Measurements from ENCODE around the gene PPP6R3.

PPP6R3 gene

GRCh38 chr11:68650801-68651200, 190.2 kb downstream of the PPP6R3 start:
- no peak for DNase-seq (ENCODE audit: low read depth in 2 of 2)

GRCh38 chr11:68651208-68651984, 190.8 kb downstream of the PPP6R3 start:
- DNase-seq (ENCODE audit: low read depth in 2 of 2) = no peak

DNA sequence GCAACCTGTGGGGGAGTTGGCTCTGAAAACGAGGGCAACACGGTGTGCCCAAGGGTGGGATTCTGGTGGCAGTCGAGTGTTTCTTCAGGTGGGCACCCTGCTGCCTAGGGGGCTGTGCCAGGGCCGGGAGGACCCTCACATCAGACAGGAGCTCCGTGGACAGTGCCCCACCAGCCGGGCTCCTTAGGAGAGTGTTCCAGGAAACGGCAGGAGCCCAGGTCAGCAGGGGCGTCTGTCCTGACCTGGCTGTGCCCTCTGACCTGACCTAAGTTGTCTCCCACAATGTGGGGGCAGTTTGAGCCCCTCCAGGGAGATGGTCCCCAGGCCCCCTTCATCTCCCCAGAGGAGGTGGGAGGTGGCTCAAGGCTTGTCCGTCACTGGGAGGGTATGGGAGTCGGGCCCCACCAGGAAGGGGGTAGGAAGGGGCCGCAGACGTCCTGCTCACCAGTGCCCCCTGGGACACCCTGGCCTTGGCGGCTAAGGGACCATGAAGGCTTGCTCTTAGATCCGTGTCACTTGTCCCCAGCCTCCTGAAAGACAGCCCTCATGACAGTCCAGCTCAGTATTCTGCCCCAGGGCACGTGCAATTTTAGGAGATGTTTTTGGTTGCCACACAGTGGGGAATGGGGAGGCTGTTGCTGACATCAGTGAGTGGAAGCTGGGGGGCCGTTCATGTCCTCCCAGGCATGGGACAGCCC, 191.6 kb downstream of the PPP6R3 start:
- DNase-seq (ENCODE audit: low read depth in 2 of 2) = no peak

DNA sequence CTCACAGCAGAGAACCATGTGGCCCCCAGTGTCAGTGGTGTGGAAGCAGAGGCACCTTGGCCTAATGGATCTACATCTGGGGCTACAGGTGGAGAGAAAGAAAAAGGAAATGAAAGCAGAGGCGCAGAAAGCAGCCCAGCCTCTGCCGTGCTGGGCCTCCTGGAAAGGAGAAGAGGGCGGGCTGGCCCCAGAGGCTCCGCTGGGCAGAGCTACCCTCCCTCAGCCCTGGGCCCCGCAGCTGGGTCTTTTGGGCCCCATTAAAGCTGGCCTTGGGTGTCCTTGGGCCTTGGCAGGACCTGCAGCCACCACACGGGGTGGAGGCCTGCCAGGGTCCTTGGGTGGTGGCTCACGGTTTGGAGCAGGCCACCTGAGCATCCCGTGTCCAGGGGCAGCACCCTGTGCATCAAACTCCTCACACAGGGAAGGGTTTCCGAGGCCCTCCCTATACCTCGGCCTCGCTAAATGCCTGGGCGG, 192.2 kb downstream of the PPP6R3 start:
- no peak for DNase-seq (ENCODE audit: low read depth in 2 of 2)

DNA sequence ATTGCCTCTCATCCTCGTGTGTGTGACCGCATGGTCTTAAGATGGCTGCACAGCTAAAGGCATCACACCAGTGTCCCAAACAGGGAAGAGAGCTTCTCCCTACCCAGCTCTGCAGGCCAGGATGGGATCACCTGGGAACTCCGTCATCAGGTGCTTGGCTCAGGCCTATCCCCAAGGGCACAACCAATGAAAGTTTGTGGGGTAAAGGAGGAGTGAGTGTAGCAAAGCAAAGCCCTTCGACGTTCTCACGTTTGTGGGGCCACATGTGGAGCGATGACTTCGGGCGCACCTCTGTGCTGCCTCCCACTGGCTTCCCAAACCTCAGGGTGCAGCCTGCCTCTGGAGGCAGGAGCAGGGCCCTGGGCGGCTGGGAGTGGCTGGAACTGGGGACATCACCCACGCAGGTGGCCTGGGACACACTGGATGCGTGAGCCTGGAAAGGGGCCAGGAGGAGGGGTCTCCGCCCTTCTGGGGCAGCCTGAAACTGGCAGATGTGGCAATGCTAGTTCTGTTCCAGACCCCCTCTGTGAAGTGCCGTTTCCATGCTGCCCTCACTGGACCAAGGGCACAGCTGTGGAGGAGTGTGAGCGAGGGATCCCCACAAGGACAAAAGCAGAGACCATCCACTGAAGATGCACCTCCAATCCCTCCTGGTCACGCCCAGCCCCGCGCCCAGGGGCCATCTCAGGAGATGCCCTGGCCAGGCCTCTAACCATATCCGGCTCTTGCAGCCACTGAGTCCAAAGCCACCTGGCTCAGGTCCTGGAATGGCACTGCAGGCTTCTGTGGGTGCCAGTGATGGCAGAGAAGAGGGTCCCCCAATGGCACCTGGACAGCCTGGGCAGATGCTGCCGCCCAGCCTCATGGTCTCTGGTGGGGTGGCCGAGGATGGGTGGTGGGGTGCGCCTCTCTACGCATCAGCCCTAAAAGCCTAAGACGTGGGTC, 193.2 kb downstream of the PPP6R3 start:
- no peak for DNase-seq (ENCODE audit: low read depth in 2 of 2)

GRCh38 chr11:68654978-68655377, 194.4 kb downstream of the PPP6R3 start:
- no peak for DNase-seq (ENCODE audit: low read depth in 2 of 2)

GRCh38 chr11:68655406-68655805, 194.9 kb downstream of the PPP6R3 start:
- no peak for DNase-seq (ENCODE audit: low read depth in 2 of 2)

- DNase-seq (ENCODE audit: low read depth in 2 of 2) = no peak
Observed at GRCh38 chr11:68655806-68656205, 195.3 kb downstream of the PPP6R3 start.

- no peak for DNase-seq (ENCODE audit: low read depth in 2 of 2)
Observed at GRCh38 chr11:68657021-68657780, 196.6 kb downstream of the PPP6R3 start.

DNA sequence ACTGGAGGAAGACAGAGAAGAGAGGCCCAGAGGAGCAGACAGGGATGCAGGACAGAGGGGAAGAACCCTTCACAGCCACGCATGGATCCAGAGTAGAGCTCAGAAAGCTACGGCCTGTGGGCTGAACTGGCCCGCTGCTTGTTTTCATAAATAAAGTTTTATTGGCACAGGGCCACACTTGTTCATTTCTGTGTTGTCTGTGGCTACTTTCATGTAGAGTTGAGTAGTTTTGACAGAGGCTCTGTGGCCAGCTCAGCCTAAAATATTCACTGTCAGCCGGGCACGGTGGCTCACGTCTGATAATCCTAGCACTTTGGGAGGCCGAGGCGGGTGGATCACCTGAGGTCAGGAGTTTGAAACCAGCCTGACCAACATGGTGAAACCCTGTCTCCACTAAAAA, 197.5 kb downstream of the PPP6R3 start:
- no peak for DNase-seq (ENCODE audit: low read depth in 2 of 2)

DNA sequence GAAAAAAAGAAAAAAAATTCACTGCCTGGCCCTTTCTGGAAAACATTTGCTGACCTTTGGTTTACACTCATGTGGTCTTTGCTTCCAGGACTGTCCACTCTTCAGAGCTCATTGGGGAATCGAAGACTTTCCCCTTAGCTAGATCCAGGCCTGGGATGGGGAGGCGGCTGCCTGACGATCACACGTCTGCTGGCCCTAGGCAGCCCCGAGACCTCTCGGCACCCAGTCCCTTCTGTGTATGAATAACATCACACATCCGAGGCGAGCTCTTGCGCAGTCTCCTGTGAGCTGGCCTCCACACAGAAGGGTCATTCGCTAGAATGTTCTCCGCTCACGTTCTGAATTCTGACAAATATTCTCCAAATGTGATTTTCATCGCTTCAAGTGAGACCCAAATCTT, 198.1 kb downstream of the PPP6R3 start:
- no peak for DNase-seq (ENCODE audit: low read depth in 2 of 2)

- no peak for DNase-seq (ENCODE audit: low read depth in 2 of 2)
Observed at GRCh38 chr11:68659158-68659921, 198.8 kb downstream of the PPP6R3 start.

DNA sequence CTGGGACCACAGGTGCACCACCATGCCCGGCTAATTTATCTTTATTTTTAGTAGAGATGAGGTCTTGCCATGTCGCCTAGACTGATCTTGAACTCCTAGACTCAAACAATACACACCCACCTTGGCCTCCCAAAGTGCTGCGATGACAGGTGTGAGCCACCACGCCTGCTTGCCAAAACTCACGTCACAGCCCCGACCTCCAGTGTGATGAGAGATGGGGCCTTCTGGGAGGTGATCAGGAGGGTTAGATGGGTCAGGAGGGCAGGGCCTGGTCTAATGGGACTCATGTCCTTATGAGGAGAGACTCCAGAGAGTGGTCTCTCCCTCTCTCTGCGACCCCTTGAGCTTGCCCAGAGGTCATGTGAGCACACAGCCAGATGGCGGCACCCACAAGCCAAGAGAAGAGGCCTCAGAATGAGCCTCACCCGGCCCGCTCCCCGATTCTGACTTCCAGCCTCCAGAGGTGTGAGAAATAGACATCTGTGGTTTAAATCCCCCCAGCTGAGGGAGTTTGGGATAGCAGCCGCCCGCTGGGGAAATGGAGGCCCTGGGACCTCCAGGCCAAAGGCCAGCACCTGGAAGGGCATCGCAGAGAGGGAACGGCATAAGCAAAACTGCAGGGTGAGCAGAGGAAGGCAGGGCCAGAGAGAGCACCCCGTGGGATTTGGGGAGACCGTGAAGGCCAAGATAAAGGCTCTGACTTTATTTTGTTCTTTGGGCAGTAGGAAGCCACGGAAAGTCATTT, 199.7 kb downstream of the PPP6R3 start:
- no peak for DNase-seq (ENCODE audit: low read depth in 2 of 2)

- DNase-seq (ENCODE audit: low read depth in 2 of 2) = no peak
Observed at GRCh38 chr11:68661014-68661413, 200.5 kb downstream of the PPP6R3 start.

DNA sequence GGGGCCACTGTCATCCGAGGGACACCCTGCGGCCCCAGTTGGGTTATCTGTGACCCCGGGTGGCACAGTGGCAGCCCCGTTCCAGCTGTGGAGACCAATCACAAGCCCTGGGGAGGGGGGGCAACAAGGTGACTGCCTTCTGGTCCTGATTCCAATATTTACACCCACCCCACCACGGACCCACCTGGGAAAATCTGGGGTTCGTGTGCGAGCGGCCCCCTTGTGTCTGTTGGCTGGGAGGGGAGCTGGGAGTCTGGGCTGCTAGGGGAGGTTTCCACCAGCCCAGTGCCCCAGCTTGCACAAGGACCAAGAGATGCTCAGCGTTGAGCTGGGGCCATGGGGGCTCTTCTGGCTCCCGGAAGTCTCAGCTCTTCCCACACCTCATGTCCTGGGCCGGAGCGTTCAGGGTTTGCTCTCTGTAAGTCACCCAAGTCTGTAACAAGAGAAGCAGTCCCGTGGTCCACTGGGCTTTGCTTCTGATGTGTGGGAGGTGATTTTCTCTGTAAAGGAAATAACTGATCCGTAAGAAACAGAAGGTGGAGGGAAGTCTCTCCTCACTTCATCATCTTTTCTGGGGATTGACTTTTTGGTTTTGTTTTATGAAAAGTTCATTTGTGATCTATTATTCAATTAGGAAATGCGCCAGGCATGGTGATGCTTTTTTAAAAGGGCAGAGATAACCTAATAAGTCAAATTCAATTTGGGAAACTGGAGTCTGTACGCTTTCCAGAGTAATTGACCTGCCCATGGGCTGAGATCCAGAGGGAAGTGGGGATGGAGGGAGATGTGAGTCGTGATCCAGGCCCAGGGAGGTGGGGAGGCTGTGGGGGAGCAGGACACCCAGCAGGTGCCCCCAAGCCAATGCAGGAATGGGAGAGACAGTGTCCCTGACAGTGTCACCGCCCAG, 201.4 kb downstream of the PPP6R3 start:
- no peak for DNase-seq (ENCODE audit: low read depth in 2 of 2)

- no peak for DNase-seq (ENCODE audit: low read depth in 2 of 2)
Observed at GRCh38 chr11:68663482-68664010, 203.0 kb downstream of the PPP6R3 start.

GRCh38 chr11:68664141-68664540, 203.6 kb downstream of the PPP6R3 start:
- DNase-seq (ENCODE audit: low read depth in 2 of 2) = no peak

GRCh38 chr11:68664906-68665305, 204.4 kb downstream of the PPP6R3 start:
- DNase-seq (ENCODE audit: low read depth in 2 of 2) = no peak
